Cardiac fibroblast (primary cell): ENCODE data around the gene EGLN3.
A peak's percentile ranks its signal among the peaks of the same experiment; 100 is the strongest.

Source experiments
- DNase-seq, 2 donors: peaks; one replicate each; pipeline versions ENCODE4 v3.0.0 to v3.0.0-alpha.2; 2010; ENCODE audit warnings: low read depth in 2 of 2
- H3K4me3 ChIP-seq, 2 donors: replicated peaks in 1 of 2; 1 replicate in 1 of 2; 2 replicates in 1 of 2; pipeline ENCODE4 v1.5.1; 2011; ENCODE audit warnings: low read depth in 2 of 2, low read length in 2 of 2, mild to moderate bottlenecking in 2 of 2, moderate library complexity in 1 of 2
- CTCF ChIP-seq: IDR thresholded peaks from one replicate; pipeline ENCODE4 v1.5.1; 2011; ENCODE audit warnings: low read depth, mild to moderate bottlenecking, low read length, inconsistent platforms

The EGLN3 gene

GRCh38 chr14:33948145-33948868 lies 2.6 kb downstream of the EGLN3 start:
- no peak overlapping the region for H3K4me3 ChIP-seq
- no peak for DNase-seq
- no peak for TF ChIP-seq CTCF

- H3K4me3 ChIP-seq, result no peak overlapping the region
- TF ChIP-seq CTCF, result no peak
Measured at GRCh38 chr14:33946679-33947476, 4.0 kb downstream of the EGLN3 start.

GRCh38 chr14:33945210-33946088 lies 5.4 kb downstream of the EGLN3 start:
- H3K4me3 ChIP-seq, result no peak overlapping the region
- DNase-seq, result no peak
- no peak for TF ChIP-seq CTCF

More at GRCh38 chr14:33946679-33947476, 4.0 kb downstream of the EGLN3 start:
- no peak for DNase-seq

- no peak overlapping the region for H3K4me3 ChIP-seq
- DNase-seq, result no peak
- no peak for TF ChIP-seq CTCF
Measured at GRCh38 chr14:33943096-33943883, 7.6 kb downstream of the EGLN3 start.

- no peak for DNase-seq
- TF ChIP-seq CTCF, result no peak
- H3K4me3 ChIP-seq, result no peak overlapping the region
Measured at GRCh38 chr14:33941718-33942117, 9.2 kb downstream of the EGLN3 start.

- no peak for TF ChIP-seq CTCF
- H3K4me3 ChIP-seq, result no peak overlapping the region
Measured at GRCh38 chr14:33940561-33941011, 10.3 kb downstream of the EGLN3 start.

More at GRCh38 chr14:33940561-33941011, 10.3 kb downstream of the EGLN3 start:
- peak in 1 of 2 donors; percentile 12 for DNase-seq
